ENCODE measurements around the gene RPTOR.
"Not testable (repeated sequence)": the region's sequence is repeated elsewhere in the genome, so short reads cannot be mapped to it uniquely, and the experiment has no call there.

The RPTOR gene

GRCh38 chr17:80503031-80503430 is 41.6 kb upstream of the RPTOR start:
- no peak for DNase-seq (ENCODE audit: low read depth, low spot score)
- no peaks in the 10 kb centered on the region for H3K4me1 ChIP-seq (ENCODE audit: control insufficient read depth, insufficient read depth, low read length)
- H3K27me3 ChIP-seq (ENCODE audit: control insufficient read depth, insufficient read depth, low read length), result no peaks in the 10 kb centered on the region
- no peak overlapping the region for H3K4me3 ChIP-seq (ENCODE audit: low read length)
- H3K36me3 ChIP-seq (ENCODE audit: control insufficient read depth, insufficient read depth, low read length), result no peaks in the 10 kb centered on the region
- no CpG with 5 or more reads among the region's 2 CpGs for WGBS (ENCODE audit: insufficient coverage, insufficient read length)
- no peaks in the 10 kb centered on the region for H3K9me3 ChIP-seq (ENCODE audit: control insufficient read depth, insufficient read depth, low read length)
- no peak overlapping the region for H3K27ac ChIP-seq (ENCODE audit: low read length)

- no peaks in the 10 kb centered on the region for H3K9me3 ChIP-seq (ENCODE audit: control insufficient read depth, insufficient read depth, low read length)
- H3K4me1 ChIP-seq (ENCODE audit: control insufficient read depth, insufficient read depth, low read length), result no peaks in the 10 kb centered on the region
- H3K27ac ChIP-seq (ENCODE audit: low read length), result no peak overlapping the region
- DNase-seq (ENCODE audit: low read depth, low spot score), result no peak
- no peak overlapping the region for H3K4me3 ChIP-seq (ENCODE audit: low read length)
- H3K27me3 ChIP-seq (ENCODE audit: control insufficient read depth, insufficient read depth, low read length), result no peaks in the 10 kb centered on the region
- H3K36me3 ChIP-seq (ENCODE audit: control insufficient read depth, insufficient read depth, low read length), result no peaks in the 10 kb centered on the region
Measured at GRCh38 chr17:80503921-80504320, 40.7 kb upstream of the RPTOR start.

GRCh38 chr17:80504686-80505413 is 39.8 kb upstream of the RPTOR start:
- H3K4me1 ChIP-seq (ENCODE audit: control insufficient read depth, insufficient read depth, low read length), result no peaks in the 10 kb centered on the region
- DNase-seq (ENCODE audit: low read depth, low spot score), result no peak
- H3K4me3 ChIP-seq (ENCODE audit: low read length), result no peak overlapping the region
- H3K36me3 ChIP-seq (ENCODE audit: control insufficient read depth, insufficient read depth, low read length), result no peaks in the 10 kb centered on the region
- no peaks in the 10 kb centered on the region for H3K27me3 ChIP-seq (ENCODE audit: control insufficient read depth, insufficient read depth, low read length)
- no CpG with 5 or more reads among the region's 8 CpGs for WGBS (ENCODE audit: insufficient coverage, insufficient read length)
- no peak overlapping the region for H3K27ac ChIP-seq (ENCODE audit: low read length)
- no peaks in the 10 kb centered on the region for H3K9me3 ChIP-seq (ENCODE audit: control insufficient read depth, insufficient read depth, low read length)

GRCh38 chr17:80507177-80507576 is 37.5 kb upstream of the RPTOR start:
- H3K4me1 ChIP-seq (ENCODE audit: control insufficient read depth, insufficient read depth, low read length); H3K4me3 ChIP-seq (ENCODE audit: low read length); DNase-seq (ENCODE audit: low read depth, low spot score); H3K9me3 ChIP-seq (ENCODE audit: control insufficient read depth, insufficient read depth, low read length); H3K36me3 ChIP-seq (ENCODE audit: control insufficient read depth, insufficient read depth, low read length); H3K27ac ChIP-seq (ENCODE audit: low read length); H3K27me3 ChIP-seq (ENCODE audit: control insufficient read depth, insufficient read depth, low read length): not testable (repeated sequence)
- no CpG with 5 or more reads among the region's 4 CpGs for WGBS (ENCODE audit: insufficient coverage, insufficient read length)

GRCh38 chr17:80507965-80508364 is 36.7 kb upstream of the RPTOR start:
- Histone ChIP-seq H3K4me1 (ENCODE audit: control insufficient read depth, insufficient read depth, low read length) (no peaks in the 10 kb centered on the region), H3K4me3 (ENCODE audit: low read length) (no peak overlapping the region), H3K9me3 (ENCODE audit: control insufficient read depth, insufficient read depth, low read length) (no peaks in the 10 kb centered on the region), H3K36me3 (ENCODE audit: control insufficient read depth, insufficient read depth, low read length) (no peaks in the 10 kb centered on the region), H3K27me3 (ENCODE audit: control insufficient read depth, insufficient read depth, low read length) (no peaks in the 10 kb centered on the region), H3K27ac (ENCODE audit: low read length) (no peak overlapping the region)
- no CpG with 5 or more reads among the region's 3 CpGs for WGBS (ENCODE audit: insufficient coverage, insufficient read length)
- no peak for DNase-seq (ENCODE audit: low read depth, low spot score)

GRCh38 chr17:80509311-80509710 is 35.3 kb upstream of the RPTOR start:
- DNase-seq (ENCODE audit: low read depth, low spot score), result no peak
- Histone ChIP-seq H3K27ac (ENCODE audit: low read length) (no peak overlapping the region), H3K36me3 (ENCODE audit: control insufficient read depth, insufficient read depth, low read length) (no peaks in the 10 kb centered on the region), H3K4me3 (ENCODE audit: low read length) (no peak overlapping the region), H3K9me3 (ENCODE audit: control insufficient read depth, insufficient read depth, low read length) (no peaks in the 10 kb centered on the region), H3K4me1 (ENCODE audit: control insufficient read depth, insufficient read depth, low read length) (no peaks in the 10 kb centered on the region), H3K27me3 (ENCODE audit: control insufficient read depth, insufficient read depth, low read length) (no peaks in the 10 kb centered on the region)
- no CpG with 5 or more reads among the region's 8 CpGs for WGBS (ENCODE audit: insufficient coverage, insufficient read length)

GRCh38 chr17:80510132-80510531 is 34.5 kb upstream of the RPTOR start:
- H3K27me3 ChIP-seq (ENCODE audit: control insufficient read depth, insufficient read depth, low read length), result no peaks in the 10 kb centered on the region
- H3K4me1 ChIP-seq (ENCODE audit: control insufficient read depth, insufficient read depth, low read length), result no peaks in the 10 kb centered on the region
- no CpG with 5 or more reads among the region's 14 CpGs for WGBS (ENCODE audit: insufficient coverage, insufficient read length)
- H3K4me3 ChIP-seq (ENCODE audit: low read length), result no peak overlapping the region
- H3K9me3 ChIP-seq (ENCODE audit: control insufficient read depth, insufficient read depth, low read length), result no peaks in the 10 kb centered on the region
- H3K36me3 ChIP-seq (ENCODE audit: control insufficient read depth, insufficient read depth, low read length), result no peaks in the 10 kb centered on the region
- no peak for DNase-seq (ENCODE audit: low read depth, low spot score)
- H3K27ac ChIP-seq (ENCODE audit: low read length), result no peak overlapping the region

- H3K27ac ChIP-seq (ENCODE audit: low read length), result no peak overlapping the region
- no peaks in the 10 kb centered on the region for H3K9me3 ChIP-seq (ENCODE audit: control insufficient read depth, insufficient read depth, low read length)
- H3K4me3 ChIP-seq (ENCODE audit: low read length), result no peak overlapping the region
- no peaks in the 10 kb centered on the region for H3K36me3 ChIP-seq (ENCODE audit: control insufficient read depth, insufficient read depth, low read length)
- H3K4me1 ChIP-seq (ENCODE audit: control insufficient read depth, insufficient read depth, low read length), result no peaks in the 10 kb centered on the region
- DNase-seq (ENCODE audit: low read depth, low spot score), result no peak
- no peaks in the 10 kb centered on the region for H3K27me3 ChIP-seq (ENCODE audit: control insufficient read depth, insufficient read depth, low read length)
- WGBS (ENCODE audit: insufficient coverage, insufficient read length), result 100% methylated on average over 1 of the region's 9 CpGs
Measured at GRCh38 chr17:80510772-80511171, 33.9 kb upstream of the RPTOR start.

GRCh38 chr17:80511222-80512180 is 33.1 kb upstream of the RPTOR start:
- Histone ChIP-seq H3K27me3 (ENCODE audit: control insufficient read depth, insufficient read depth, low read length) (no peaks in the 10 kb centered on the region), H3K9me3 (ENCODE audit: control insufficient read depth, insufficient read depth, low read length) (no peaks in the 10 kb centered on the region), H3K36me3 (ENCODE audit: control insufficient read depth, insufficient read depth, low read length) (no peaks in the 10 kb centered on the region), H3K4me3 (ENCODE audit: low read length) (no peak overlapping the region), H3K27ac (ENCODE audit: low read length) (no peak overlapping the region), H3K4me1 (ENCODE audit: control insufficient read depth, insufficient read depth, low read length) (no peaks in the 10 kb centered on the region; the same call in 1 of the 2 replicates)
- DNase-seq (ENCODE audit: low read depth, low spot score), result no peak
- WGBS (ENCODE audit: insufficient coverage, insufficient read length), result 100% methylated on average over 4 of the region's 18 CpGs

- WGBS (ENCODE audit: insufficient coverage, insufficient read length), result no CpG with 5 or more reads among the region's 15 CpGs
Measured at GRCh38 chr17:80512233-80512632, 32.4 kb upstream of the RPTOR start.

More at GRCh38 chr17:80512233-80512632, 32.4 kb upstream of the RPTOR start:
- no peaks in the 10 kb centered on the region for H3K27me3 ChIP-seq (ENCODE audit: control insufficient read depth, insufficient read depth, low read length)
- H3K27ac ChIP-seq (ENCODE audit: low read length), result no peak overlapping the region
- H3K36me3 ChIP-seq (ENCODE audit: control insufficient read depth, insufficient read depth, low read length), result no peaks in the 10 kb centered on the region
- no peaks in the 10 kb centered on the region; the same call in 1 of the 2 replicates for H3K4me1 ChIP-seq (ENCODE audit: control insufficient read depth, insufficient read depth, low read length)
- DNase-seq (ENCODE audit: low read depth, low spot score), result no peak
- H3K9me3 ChIP-seq (ENCODE audit: control insufficient read depth, insufficient read depth, low read length), result no peaks in the 10 kb centered on the region
- H3K4me3 ChIP-seq (ENCODE audit: low read length), result no peak overlapping the region
